ENCODE measurements around the gene BABAM2. TPM values are rescaled to one million over a fixed set of nuclear protein-coding genes. Genes with fewer than 3 reads are reported as not detected.

Gene BABAM2
- total RNA-seq, 1 donor from 2014 or later, result 28.5 TPM

- Histone ChIP-seq H3K9me3 (ENCODE audit: insufficient read depth, low read depth, low read length) (no peaks in the 10 kb centered on the region), H3K9ac (ENCODE audit: low read length) (peak overlapping the region; percentile 76), H2AFZ (ENCODE audit: low read depth, low read length) (no peak overlapping the region), H3K36me3 (ENCODE audit: insufficient read depth, low read length) (no peaks in the 10 kb centered on the region), H4K20me1 (ENCODE audit: insufficient read depth, low read length) (no peaks in the 10 kb centered on the region), H3K4me3 (ENCODE audit: insufficient read depth, low read depth, low read length) (peak overlapping the region; percentile 31), H3K4me1 (ENCODE audit: insufficient read depth, low read length) (peaks cover 30% of the 10 kb centered on the region), H3K27me3 (ENCODE audit: insufficient read depth, low read length) (no peaks in the 10 kb centered on the region), H3K79me2 (ENCODE audit: insufficient read depth, low read length) (peaks cover 15% of the 10 kb centered on the region), H3K27ac (ENCODE audit: low read depth, low read length) (peak overlapping the region; percentile 93), H3K4me2 (ENCODE audit: low read length) (peak overlapping the region; percentile 77)
- no peak for TF ChIP-seq CTCF (IDR thresholded peaks at IDR 0.05; ENCODE audit: insufficient read depth, low read depth, low read length)
- no peak for TF ChIP-seq EZH2 (IDR thresholded peaks at IDR 0.05; ENCODE audit: insufficient read depth, low read length)
- H3K36me3 Mint-ChIP-seq (ENCODE audit: low read depth, unreplicated experiment), result peaks cover 4% of the 10 kb centered on the region
- FAIRE-seq, result peak; percentile 92
- no peak overlapping the region for H3K4me3 Mint-ChIP-seq (ENCODE audit: unreplicated experiment)
- no peaks in the 10 kb centered on the region for H3K27me3 Mint-ChIP-seq (ENCODE audit: low read depth, unreplicated experiment)
- H3K9me3 Mint-ChIP-seq (ENCODE audit: unreplicated experiment), result peaks cover 5% of the 10 kb centered on the region
- peak overlapping the region; percentile 85 for H3K27ac Mint-ChIP-seq (ENCODE audit: unreplicated experiment)
- H3K4me1 Mint-ChIP-seq (ENCODE audit: low read depth, unreplicated experiment), result peaks cover 59% of the 10 kb centered on the region
- DNase-seq (ENCODE audit: low read depth), result peak; percentile 96
Measured at GRCh38 chr2:27960237-27960912, 69.8 kb downstream of the BABAM2 start.

- FAIRE-seq, result no peak
Measured at GRCh38 chr2:27962006-27962405, 71.5 kb downstream of the BABAM2 start.

More at GRCh38 chr2:27962006-27962405, 71.5 kb downstream of the BABAM2 start:
- Histone ChIP-seq H2AFZ (ENCODE audit: low read depth, low read length) (no peak overlapping the region), H3K9ac (ENCODE audit: low read length) (no peak overlapping the region), H3K4me1 (ENCODE audit: insufficient read depth, low read length) (peaks cover 26% of the 10 kb centered on the region), H3K27ac (ENCODE audit: low read depth, low read length) (peak overlapping the region; percentile 0), H3K36me3 (ENCODE audit: insufficient read depth, low read length) (no peaks in the 10 kb centered on the region), H3K9me3 (ENCODE audit: insufficient read depth, low read depth, low read length) (no peaks in the 10 kb centered on the region), H4K20me1 (ENCODE audit: insufficient read depth, low read length) (no peaks in the 10 kb centered on the region), H3K4me3 (ENCODE audit: insufficient read depth, low read depth, low read length) (no peak overlapping the region), H3K79me2 (ENCODE audit: insufficient read depth, low read length) (peaks cover 15% of the 10 kb centered on the region), H3K4me2 (ENCODE audit: low read length) (no peak overlapping the region), H3K27me3 (ENCODE audit: insufficient read depth, low read length) (no peaks in the 10 kb centered on the region)
- no peak for TF ChIP-seq CTCF (IDR thresholded peaks at IDR 0.05; ENCODE audit: insufficient read depth, low read depth, low read length)
- TF ChIP-seq EZH2 (IDR thresholded peaks at IDR 0.05; ENCODE audit: insufficient read depth, low read length), result no peak
- peaks cover 60% of the 10 kb centered on the region for H3K4me1 Mint-ChIP-seq (ENCODE audit: low read depth, unreplicated experiment)
- H3K27me3 Mint-ChIP-seq (ENCODE audit: low read depth, unreplicated experiment), result no peaks in the 10 kb centered on the region
- peaks cover 6% of the 10 kb centered on the region for H3K36me3 Mint-ChIP-seq (ENCODE audit: low read depth, unreplicated experiment)
- peaks cover 9% of the 10 kb centered on the region for H3K9me3 Mint-ChIP-seq (ENCODE audit: unreplicated experiment)
- H3K4me3 Mint-ChIP-seq (ENCODE audit: unreplicated experiment), result no peak overlapping the region
- H3K27ac Mint-ChIP-seq (ENCODE audit: unreplicated experiment), result peak overlapping the region; percentile 98
- peak; percentile 54 for DNase-seq (ENCODE audit: low read depth)
